ENCODE results near the gene LURAP1L.

DNA sequence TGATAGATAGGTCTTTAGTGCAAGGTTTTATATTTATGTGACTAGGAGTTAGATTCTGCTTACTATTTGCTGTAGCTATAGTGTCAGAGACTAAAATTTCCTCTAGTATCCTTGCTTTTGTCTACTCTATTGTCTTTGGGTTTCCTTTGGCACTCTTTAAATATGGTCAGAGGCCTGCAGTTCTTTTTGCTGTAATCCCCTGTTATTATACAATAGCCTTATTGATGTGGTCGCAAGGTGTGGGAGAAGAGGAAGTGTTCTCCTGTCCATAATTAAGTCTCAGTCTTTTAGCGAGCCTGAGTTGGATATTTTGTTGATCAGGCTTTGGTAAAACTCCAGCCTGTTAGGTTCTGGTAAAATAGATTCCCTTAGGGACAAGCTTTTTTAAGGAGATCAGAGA lies 34.9 kb downstream of the LURAP1L start:
- TF ChIP-seq CTCF (IDR thresholded peaks at IDR 0.05) (no peak), EP300 (IDR thresholded peaks at IDR 0.05) (no peak), POLR2A (IDR thresholded peaks at IDR 0.05) (no peak), POLR2AphosphoS5 (IDR thresholded peaks at IDR 0.05) (no peak)

All from suprapubic skin (tissue), 4 donors.